Parathyroid adenoma (tissue), 2 donors: ENCODE data around the gene SRC.

Source experiments
- H2AFZ ChIP-seq: fragments of 300-600 bp; sonication (generic); one replicate; pipeline ENCODE4 v1.7.0; 2017; ENCODE audit warnings: antibody characterized with exemption, mild to moderate bottlenecking
- H3K27ac ChIP-seq: fragments of 300-600 bp; sonication (generic); one replicate; pipeline ENCODE4 v1.7.0; 2017
- H3K27me3 ChIP-seq: fragments of 300-600 bp; sonication (generic); one replicate; pipeline ENCODE4 v1.7.0; 2017; ENCODE audit warnings: low read length; ENCODE audit not compliant: control insufficient read depth, insufficient read depth
- H3K36me3 ChIP-seq: fragments of 300-600 bp; sonication (generic); one replicate; pipeline ENCODE4 v1.7.0; 2017; ENCODE audit warnings: low read length; ENCODE audit not compliant: control insufficient read depth, insufficient read depth
- H3K4me1 ChIP-seq: fragments of 300-600 bp; sonication (generic); one replicate; pipeline ENCODE4 v1.7.0; 2017; ENCODE audit warnings: control low read depth
- H3K4me2 ChIP-seq: fragments of 300-600 bp; sonication (generic); one replicate; pipeline ENCODE4 v1.7.0; 2017; ENCODE audit warnings: low read length
- H3K4me3 ChIP-seq: fragments of 300-600 bp; sonication (generic); one replicate; pipeline ENCODE4 v1.7.0; 2017; ENCODE audit warnings: low read depth, low read length
- H3K79me2 ChIP-seq: fragments of 300-600 bp; sonication (generic); one replicate; pipeline ENCODE4 v1.7.0; 2017; ENCODE audit warnings: control low read depth
- H3K9ac ChIP-seq: fragments of 300-600 bp; sonication (generic); one replicate; pipeline ENCODE4 v1.7.0; 2017; ENCODE audit warnings: mild to moderate bottlenecking
- H3K9me3 ChIP-seq: fragments of 300-600 bp; sonication (generic); one replicate; pipeline ENCODE4 v1.7.0; 2017; ENCODE audit warnings: low read length; ENCODE audit not compliant: control insufficient read depth
- TF ChIP-seq, protein P1 (sequence below): fragments of 300-600 bp; sonication (generic); IDR thresholded peaks from one replicate; pipeline ENCODE4 v1.7.0; 2017; ENCODE audit warnings: antibody characterized with exemption, mild to moderate bottlenecking
- donor health status: primary hyperparathyroidism.

SRC gene

DNA sequence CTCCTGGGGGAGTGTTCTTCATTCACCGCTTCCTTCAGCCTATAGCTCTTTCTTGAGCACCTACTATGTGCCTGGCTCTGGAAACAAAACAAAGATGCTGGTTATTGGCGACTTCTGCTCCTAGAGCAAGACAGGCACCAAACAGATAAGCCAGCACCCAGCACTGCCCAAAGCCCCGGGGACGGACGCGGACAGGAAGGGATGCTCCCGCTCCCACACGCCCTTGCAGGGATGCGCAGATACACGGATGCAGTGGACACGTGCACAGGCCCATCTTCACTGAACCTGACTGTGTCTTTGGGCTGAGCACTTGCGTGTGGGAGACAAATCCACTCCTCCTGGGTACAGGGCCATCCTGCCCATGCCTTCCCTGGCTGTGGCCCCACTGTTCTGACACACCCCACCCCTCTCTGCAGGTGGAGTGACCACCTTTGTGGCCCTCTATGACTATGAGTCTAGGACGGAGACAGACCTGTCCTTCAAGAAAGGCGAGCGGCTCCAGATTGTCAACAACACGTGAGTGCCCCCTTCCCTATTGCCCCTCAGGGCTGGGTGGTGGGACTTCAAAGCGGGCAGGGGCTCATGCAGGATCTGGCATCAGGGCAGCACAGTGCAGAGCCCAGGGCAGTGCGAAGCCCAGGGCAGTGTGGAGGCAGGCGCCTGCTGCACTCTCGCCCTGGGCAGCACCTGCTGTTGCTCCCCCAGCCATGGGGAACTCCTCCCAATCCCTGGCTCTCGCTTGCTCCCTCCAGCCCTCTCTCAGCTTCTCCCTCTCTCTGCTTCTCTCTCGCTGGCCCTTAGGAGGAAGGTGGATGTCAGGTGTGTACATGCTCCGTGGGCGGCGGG, 39.9 kb downstream of the SRC start:
- H3K9ac ChIP-seq = no peak overlapping the region
- no peaks in the 10 kb centered on the region for H3K36me3 ChIP-seq
- H2AFZ ChIP-seq = no peak overlapping the region
- peaks cover 3% of the 10 kb centered on the region for H3K79me2 ChIP-seq
- H3K27ac ChIP-seq = no peak overlapping the region
- no peak overlapping the region for H3K4me3 ChIP-seq
- H3K4me1 ChIP-seq = no peaks in the 10 kb centered on the region
- TF ChIP-seq, protein P1, sequence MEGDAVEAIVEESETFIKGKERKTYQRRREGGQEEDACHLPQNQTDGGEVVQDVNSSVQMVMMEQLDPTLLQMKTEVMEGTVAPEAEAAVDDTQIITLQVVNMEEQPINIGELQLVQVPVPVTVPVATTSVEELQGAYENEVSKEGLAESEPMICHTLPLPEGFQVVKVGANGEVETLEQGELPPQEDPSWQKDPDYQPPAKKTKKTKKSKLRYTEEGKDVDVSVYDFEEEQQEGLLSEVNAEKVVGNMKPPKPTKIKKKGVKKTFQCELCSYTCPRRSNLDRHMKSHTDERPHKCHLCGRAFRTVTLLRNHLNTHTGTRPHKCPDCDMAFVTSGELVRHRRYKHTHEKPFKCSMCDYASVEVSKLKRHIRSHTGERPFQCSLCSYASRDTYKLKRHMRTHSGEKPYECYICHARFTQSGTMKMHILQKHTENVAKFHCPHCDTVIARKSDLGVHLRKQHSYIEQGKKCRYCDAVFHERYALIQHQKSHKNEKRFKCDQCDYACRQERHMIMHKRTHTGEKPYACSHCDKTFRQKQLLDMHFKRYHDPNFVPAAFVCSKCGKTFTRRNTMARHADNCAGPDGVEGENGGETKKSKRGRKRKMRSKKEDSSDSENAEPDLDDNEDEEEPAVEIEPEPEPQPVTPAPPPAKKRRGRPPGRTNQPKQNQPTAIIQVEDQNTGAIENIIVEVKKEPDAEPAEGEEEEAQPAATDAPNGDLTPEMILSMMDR = no peak
- no peaks in the 10 kb centered on the region for H3K27me3 ChIP-seq
- H3K4me2 ChIP-seq = no peak overlapping the region
- no peaks in the 10 kb centered on the region for H3K9me3 ChIP-seq

GRCh38 chr20:37386505-37387251, 40.7 kb downstream of the SRC start:
- H3K4me1 ChIP-seq = no peaks in the 10 kb centered on the region
- H2AFZ ChIP-seq = no peak overlapping the region
- H3K9ac ChIP-seq = no peak overlapping the region
- H3K9me3 ChIP-seq = no peaks in the 10 kb centered on the region
- H3K4me3 ChIP-seq = no peak overlapping the region
- H3K27me3 ChIP-seq = no peaks in the 10 kb centered on the region
- no peaks in the 10 kb centered on the region for H3K36me3 ChIP-seq
- H3K4me2 ChIP-seq = no peak overlapping the region
- peaks cover 3% of the 10 kb centered on the region for H3K79me2 ChIP-seq
- no peak overlapping the region for H3K27ac ChIP-seq
- TF ChIP-seq, protein P1 = no peak

- Histone ChIP-seq H3K79me2 (peaks cover 3% of the 10 kb centered on the region), H3K4me1 (no peaks in the 10 kb centered on the region), H3K4me2 (no peak overlapping the region), H3K27me3 (no peaks in the 10 kb centered on the region), H2AFZ (no peak overlapping the region), H3K4me3 (no peak overlapping the region), H3K9me3 (no peaks in the 10 kb centered on the region), H3K9ac (no peak overlapping the region), H3K27ac (no peak overlapping the region), H3K36me3 (no peaks in the 10 kb centered on the region)
- TF ChIP-seq, protein P1 = no peak
These were observed 41.8 kb downstream of the SRC start for GRCh38 chr20:37387519-37388269.

GRCh38 chr20:37388831-37389230, 42.9 kb downstream of the SRC start:
- Histone ChIP-seq H3K27me3 (no peaks in the 10 kb centered on the region), H3K4me3 (no peak overlapping the region), H2AFZ (no peak overlapping the region), H3K4me1 (no peaks in the 10 kb centered on the region), H3K27ac (no peak overlapping the region), H3K4me2 (no peak overlapping the region), H3K79me2 (peaks cover 3% of the 10 kb centered on the region), H3K36me3 (no peaks in the 10 kb centered on the region), H3K9me3 (no peaks in the 10 kb centered on the region), H3K9ac (no peak overlapping the region)
- TF ChIP-seq, protein P1 = no peak
